ENCODE measurements around the gene VAMP8.
A peak's percentile ranks its signal among the peaks of the same experiment; 100 is the strongest.
"Not testable (repeated sequence)": the region's sequence is repeated elsewhere in the genome, so short reads cannot be mapped to it uniquely, and the experiment has no call there.

The VAMP8 gene

DNA sequence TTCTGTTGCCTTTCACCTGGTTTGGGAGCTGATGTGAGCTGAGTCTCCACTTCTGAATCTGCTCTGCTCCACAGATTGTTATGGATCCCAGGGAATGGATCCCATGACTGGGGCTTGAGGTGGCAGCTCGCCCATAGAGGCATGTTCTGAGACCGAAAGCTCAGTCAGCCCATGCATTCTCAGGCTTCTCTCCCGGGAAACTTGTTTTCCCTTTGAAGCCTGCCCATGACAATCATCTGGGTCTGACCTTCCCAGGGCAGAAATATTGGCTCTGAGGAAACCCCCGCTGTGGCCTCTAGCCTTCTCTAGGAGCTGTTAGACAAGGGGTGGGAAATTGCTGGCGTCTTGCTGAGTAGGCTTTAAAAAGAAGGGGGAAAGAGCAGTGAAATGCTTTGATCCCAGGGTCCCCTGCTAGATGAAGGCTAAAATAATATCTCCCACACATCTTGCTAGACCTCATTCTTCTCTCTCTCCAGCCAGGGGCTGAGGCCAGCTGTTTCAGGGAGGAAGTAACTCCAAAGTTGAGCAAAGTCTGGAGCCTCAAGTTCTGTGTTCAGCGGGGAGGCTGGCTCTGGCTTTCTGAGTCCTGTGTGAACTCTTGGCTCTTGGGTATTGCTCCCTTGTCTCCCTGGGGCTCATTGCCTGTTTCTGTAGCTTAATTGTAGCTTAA is 2.0 kb downstream of the VAMP8 start:
- DNase-seq (ENCODE audit: low read depth in 2 of 2), result no peak

DNA sequence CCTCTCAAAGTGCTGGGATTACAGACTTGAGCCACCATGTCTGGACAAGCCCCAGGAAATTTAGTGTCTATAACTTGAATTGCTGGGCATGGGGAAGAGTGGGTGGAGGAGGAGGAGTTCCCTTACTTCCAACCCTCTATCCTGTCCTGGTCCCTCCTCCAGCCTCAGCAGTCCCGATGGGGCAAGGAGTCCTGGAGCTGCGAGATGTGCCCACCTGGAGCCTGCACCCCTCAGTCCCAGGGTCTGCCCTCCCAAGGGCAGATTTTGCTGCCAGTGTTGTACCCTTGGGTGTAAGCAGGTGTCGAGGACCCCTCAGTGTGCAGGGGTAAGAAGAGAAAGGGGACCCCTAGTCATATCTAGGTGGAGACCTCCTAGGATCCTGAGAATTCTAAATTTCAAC is 2.8 kb downstream of the VAMP8 start:
- DNase-seq (ENCODE audit: low read depth in 2 of 2), result no peak

DNA sequence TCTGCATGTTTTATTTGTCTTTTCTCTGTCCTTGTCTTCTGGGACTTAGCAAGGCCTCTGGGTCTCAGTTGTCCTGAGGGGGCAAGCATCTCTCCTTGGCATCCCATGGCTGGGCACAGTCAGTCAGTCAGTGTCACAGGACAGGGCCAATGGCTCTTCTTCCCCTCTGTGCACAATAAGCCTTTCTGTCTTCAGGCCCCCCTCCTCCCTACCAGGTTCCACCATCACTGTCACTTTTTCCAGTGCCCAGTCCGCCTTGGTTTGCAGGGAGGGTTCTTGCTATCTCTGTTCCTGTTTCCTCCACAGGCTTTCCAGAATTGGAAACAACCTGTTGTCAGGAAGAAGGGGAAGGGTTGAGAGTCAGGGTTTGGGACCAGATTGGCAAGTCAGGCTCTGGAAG is 5.1 kb downstream of the VAMP8 start:
- DNase-seq (ENCODE audit: low read depth in 2 of 2), result no peak

DNA sequence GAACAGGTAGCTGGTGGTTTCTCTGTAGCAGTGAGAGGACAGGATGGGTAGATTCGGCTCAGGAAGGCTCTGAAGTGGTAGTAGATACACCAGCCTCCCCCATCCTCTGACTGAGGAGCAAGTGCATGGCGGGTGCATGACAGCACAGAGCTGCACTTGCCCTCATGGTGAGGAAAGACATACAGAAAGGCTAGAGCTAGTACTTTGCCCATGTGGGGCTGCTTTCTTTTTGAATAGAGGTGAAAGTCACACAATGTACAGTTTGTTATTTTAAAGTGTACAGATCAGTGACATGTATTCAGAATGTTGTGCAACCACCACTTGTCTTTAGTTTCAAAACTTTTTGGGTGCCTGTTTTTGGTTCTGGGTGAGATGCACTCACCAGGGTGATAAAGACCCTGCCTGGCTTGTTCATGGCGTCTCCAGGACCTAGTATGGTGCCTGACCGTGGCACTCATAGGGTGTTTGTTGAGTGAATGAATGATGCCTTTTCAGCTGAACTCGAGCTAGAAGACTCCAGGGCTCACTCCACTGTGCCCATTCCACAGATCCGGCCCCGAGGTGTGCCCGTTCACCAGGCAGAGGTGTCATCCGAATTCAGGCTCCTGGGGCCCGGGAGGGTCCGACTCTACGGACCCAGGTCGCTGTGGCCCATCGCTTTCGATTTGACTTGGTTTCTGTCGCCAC is 6.4 kb downstream of the VAMP8 start:
- DNase-seq (ENCODE audit: low read depth in 2 of 2), result no peak

DNA sequence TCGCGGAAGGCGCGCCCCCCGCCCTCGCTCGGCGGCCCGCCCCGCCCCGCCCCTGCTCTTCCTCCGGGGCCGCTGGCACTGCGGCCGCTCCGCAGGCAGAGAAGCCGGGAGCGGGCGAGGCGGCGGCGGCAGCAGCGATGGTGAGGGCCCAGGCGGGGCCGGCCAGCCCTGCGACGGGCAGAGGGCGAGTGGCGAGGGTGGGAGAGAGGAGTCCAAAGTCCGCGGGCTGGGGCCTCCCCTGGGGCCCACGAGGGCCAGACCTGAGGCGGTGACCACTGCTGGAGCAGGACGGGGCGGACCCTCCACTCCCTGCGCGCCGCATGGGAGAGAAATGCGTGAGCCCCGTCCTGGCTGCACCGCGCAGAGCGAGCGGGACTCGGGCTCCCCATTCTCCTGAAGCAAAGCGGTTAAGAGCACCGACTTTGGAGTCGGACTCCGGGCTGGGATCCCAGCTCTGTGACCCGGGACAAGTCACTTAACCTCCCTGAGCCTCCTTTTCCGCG is 7.0 kb downstream of the VAMP8 start, which contains the start of gene VAMP5:
TSS of gene VAMP5 (plus strand) at position 78 of the 503 bp plus-strand sequence. CDS start at position 138, 60 bp downstream.
- DNase-seq (ENCODE audit: low read depth in 2 of 2), result no peak

DNA sequence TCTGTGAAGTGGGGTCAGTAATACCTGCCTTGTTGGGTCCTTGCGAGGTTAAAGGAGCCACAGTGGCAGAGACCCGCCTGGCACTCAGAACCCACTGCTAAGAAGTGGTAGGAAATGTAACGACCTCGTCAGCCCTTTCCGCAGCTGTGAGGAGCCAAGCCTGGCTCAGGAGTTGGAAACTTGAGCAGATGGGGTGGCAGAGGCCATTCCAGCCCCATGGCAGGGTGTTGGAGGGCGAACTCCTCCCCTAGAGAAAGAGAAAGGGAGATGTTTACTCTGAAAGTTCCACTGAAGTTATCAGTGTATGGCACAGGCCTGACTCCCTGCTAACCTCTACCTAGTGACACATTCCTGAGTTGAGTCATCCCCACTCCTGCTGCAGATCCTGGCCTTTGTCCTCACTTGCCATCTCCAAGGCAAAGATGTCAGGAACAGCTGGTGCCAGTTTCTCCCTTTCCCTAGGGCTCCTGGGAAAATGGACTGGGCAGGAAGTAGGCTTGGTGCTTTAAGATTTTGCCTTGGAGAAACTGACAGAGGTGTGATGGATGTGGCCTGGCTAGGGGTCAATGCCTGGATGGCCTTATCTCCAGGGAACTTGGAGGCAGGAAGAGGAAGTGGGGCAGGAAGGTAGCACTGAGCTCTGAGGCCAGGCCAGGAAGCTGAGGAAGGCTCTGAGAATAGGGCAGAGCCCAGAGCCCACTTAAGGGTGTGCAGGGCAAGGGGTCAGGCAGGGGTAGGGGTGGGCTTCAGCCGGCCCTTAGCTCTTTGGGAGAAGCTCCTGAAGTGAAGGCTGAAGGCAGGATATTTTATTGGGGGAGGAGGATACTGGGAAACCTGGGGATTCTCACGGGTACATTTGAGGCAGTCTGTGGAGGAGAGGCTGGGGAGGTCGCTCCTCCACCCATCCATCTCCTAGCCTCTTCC is 7.7 kb downstream of the VAMP8 start:
- no peak for DNase-seq (ENCODE audit: low read depth in 2 of 2)

DNA sequence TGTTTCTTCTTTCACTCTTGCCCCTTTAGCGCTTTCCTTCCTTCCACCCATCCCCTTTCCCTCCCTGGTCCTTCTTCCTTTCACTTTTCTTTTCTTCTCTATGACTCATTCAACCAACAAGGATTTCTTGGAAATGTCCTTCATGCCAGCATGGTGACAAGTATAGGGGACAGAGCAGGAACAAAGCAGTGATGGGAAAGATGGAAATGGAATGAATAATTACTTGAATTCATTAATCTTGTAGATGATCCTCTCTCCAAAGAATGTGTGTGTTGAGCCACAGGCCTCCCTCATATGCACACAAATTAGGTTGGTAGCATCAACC is 8.4 kb downstream of the VAMP8 start:
- no peak for DNase-seq (ENCODE audit: low read depth in 2 of 2)

DNA sequence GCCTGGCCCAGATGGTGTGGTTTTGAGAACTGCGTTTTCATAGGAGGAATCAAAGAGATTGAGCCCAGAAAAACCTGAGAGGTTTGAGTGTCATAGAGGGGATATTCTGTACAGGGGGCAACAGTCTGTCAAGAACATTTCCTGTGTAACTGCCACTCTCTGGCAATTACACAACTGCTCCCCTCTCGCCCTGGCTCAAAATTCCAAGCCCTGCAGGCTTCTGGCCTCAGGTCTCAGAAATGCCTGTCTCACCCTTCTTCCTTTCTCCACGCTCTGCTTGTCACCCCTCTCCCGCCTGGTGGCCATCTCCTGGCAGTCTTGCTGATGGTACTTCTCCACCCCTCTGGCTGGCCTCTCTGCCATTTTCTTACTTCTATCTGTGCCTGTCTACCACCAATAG is 10.8 kb downstream of the VAMP8 start:
- no peak for DNase-seq (ENCODE audit: low read depth in 2 of 2)

DNA sequence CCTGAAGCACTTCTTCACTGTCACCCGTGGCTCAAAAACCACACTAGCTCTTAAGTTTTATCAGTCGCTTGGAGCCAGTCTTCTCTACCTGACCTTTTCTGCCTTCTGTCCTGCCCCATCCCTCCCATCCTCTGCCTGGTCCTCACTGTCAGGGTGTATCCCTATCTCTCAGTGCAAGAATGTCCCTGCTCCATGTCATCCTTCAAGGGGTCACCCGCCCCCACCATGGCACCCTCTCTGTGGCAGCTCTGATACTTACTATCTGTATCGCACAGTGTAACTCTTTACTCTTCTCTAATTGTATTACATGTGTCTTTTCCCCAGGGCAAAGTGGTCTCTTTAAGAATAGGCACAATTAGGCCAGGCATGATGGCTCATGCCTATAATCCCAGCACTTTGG is 11.3 kb downstream of the VAMP8 start:
- no peak for DNase-seq (ENCODE audit: low read depth in 2 of 2)

DNA sequence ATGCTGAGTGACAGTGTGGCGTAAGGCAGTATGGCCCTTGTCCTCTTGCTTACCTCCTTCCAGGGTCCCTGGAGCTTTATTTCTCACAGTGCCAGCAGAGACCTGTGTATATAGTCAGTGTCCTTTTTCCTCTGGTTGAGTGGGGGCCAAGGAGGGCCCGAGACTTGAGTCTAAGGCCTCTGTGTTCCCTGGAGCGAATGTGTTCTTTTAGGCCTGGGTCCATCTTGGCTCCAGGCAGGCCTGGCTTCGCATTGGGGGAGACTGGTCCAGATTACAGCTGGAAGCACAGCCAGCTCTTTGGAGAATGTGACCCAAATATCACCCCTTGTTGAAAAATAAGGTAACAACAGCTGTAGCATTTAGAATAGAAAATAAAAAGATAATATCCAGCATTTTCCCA is 11.8 kb downstream of the VAMP8 start:
- DNase-seq (ENCODE audit: low read depth in 2 of 2), result no peak

DNA sequence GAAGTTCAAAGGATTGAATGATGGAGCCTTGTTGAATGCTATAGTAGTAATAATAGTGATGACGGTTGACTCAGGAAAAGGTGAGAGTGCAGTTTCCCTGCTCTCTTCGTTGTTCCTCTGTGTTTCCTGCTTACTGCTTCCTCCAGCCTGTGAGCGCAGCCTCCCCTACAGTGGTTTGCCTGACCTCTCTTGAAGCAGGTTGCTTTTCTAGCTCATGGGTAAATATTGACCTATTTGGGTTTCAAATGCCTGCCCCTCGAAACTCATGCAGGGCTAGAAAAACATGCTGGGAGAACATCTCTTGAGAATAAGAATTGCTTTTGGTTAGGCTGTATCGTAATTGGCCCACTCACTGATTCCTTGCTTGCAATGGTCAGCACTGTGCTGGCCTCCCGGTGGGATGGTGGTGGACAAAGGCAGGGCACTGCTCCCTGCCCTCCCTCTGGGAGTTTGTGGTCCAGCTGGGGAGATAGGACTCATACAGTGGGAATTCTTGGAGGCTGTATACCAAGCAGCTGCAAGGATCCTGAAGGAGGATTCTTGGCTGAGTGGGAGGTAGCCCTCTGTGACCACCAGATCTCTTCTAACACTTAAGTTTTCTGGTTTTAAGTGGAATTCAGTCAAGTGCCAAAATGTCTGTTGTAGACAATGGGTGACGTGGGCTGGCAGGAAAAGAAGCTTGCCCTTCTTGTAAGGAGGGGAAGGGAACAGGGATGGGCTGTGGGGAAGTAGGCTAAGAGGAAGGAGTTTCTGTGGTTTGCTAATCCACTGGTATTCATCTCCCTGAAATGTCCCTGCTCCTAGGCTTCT is 12.8 kb downstream of the VAMP8 start:
- no peak for DNase-seq (ENCODE audit: low read depth in 2 of 2)

DNA sequence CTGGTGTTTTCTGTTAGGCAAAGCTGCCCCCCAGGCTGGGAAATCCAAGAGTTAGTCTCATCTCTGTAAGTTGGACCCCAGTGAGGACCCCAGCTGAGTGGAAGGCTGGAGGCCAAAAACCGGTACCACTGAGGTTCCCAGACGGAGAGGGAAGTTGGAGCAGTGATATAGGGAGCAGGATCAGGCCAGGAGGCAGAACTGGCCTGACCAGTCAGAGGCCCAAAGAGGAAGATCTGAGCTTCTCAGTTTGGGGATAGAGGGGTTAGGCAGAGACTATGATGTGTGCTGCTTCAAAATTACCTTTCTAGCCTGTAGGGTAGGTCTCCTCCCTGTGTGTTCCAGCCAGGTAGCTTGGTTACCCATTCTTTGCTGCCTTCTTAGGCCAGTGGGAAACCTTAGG is 13.6 kb downstream of the VAMP8 start:
- DNase-seq (ENCODE audit: low read depth in 2 of 2), result no peak

DNA sequence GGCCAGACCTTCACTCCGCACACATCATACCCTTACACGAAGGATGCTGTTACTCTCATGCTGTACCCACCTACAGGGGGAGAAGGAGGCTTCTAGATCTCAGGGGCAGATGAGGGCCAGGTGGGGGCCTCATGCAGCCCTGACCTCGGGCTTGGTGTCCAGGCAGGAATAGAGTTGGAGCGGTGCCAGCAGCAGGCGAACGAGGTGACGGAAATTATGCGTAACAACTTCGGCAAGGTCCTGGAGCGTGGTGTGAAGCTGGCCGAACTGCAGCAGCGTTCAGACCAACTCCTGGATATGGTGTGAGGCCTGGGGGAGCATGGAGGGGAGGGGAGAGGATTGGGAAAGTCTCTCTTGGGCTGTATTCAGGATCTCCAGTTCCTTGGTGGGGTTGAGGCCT is 14.2 kb downstream of the VAMP8 start:
- no peak for DNase-seq (ENCODE audit: low read depth in 2 of 2)

DNA sequence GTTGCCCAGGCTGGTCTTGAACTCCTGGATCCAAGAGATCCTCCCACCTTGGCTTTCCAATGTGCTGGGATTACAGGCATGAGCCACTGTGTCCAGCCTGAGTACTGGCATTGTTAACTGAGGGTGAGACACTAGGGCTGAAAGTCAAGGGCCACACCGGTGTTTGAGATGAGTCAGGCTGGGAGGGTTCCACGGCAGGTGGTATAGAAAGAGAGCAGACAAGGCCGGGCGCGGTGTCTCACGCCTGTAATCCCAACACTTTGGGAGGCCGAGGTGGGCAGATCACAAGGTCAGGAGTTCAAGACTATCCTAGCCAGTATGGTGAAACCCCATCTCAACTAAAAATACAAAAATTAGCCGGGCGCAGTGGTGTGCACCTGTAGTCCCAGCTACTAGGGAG is 14.9 kb downstream of the VAMP8 start:
- DNase-seq (ENCODE audit: low read depth in 2 of 2), result not testable (repeated sequence)

DNA sequence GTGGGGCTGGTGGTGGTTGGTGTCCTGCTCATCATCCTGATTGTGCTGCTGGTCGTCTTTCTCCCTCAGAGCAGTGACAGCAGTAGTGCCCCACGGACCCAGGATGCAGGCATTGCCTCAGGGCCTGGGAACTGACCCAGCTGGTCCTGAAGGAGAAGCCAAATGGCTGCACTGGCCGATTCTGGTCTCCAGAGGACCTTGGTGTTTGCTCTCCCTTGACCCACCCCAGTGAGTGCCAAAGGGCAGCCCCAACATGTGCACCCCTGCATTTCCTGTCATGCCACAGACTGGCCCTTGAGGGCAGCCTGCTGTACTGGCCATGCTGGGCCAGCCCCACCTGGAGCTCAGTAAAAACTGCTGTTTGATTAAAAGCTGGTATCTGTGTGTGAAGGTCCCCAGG is 15.6 kb downstream of the VAMP8 start:
- DNase-seq (ENCODE audit: low read depth in 2 of 2), result no peak

DNA sequence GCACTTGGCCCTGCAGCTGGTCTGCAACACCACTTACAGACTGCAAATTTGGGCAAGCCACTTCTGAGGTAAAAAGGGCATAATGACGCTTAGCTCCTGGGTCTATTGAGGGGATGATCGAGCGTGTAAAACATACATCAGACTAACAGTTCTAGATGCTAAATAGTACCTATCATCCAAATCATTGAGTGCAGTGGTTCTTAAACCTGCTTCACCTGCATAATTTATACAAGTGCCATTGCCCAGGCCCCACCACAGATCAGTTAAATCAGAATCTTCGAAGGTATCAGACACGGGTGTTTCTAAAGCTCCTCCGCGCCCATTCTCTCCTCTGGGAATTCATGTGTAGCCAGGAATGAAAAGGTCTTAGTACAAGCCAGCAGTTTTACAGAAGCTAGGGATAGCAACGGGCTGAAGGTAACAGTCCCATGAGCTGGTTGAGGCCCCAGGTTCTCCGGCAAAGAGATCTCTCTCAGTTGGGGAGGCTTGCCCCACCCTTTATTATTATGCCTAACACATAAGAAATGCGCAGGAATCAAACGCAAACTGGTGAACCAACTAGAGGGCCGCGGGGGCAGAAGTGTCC is 17.4 kb downstream of the VAMP8 start:
- no peak for DNase-seq (ENCODE audit: low read depth in 2 of 2)

DNA sequence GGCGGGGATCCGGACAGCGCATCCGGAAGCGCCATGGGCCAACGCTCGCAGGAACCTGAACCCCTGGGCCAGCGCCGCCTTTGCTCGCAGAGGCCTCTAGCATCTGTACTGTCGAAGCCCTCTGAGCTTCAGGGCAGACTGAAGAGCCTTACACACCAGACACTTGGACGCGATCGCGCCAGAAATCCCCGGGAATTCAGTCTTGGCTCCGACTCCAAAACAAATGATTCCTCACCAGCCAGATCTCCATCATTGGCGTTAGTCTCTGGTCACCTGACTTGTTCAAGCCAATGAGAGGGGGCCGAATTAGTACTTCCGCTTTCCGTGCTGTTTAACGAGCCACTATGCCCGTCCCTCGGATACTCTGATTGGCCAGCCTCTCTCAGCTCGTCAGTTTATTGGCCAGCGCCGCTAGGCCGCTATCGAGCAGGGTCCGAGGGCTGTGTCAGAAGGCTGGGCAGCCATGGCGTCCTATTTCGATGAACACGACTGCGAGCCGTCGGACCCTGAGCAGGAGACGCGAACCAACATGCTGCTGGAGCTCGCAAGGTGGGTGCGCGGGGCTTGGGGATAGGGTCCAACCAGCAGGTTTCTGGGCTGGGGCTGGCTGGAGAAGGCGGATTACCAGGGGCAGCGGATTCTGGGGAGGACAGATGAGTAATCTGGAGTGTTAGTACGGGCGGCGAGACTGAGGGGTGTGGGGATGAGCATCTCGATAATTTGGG is 18.1 kb downstream of the VAMP8 start, which contains the start of gene RNF181:
TSS of gene RNF181 (plus strand) at position 445 of the 725 bp plus-strand sequence. CDS start at position 464, 19 bp downstream.
- peak; percentile 81 to 89 for DNase-seq (ENCODE audit: low read depth in 2 of 2)

DNA sequence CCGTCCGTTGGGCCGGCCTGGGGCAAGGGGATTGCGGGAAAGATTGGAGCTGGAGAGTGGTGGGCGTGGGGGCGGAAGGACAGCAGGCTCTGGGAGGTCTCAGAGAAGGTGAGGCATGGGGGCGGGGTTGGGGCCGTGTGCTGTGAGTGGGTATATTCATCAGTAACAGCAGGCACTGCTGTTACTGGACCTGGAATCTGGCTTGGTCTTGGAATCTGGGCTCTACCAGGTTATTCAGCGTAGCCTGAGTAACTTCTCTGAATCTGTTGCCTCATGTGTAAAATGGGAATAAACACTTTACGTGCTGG is 18.6 kb downstream of the VAMP8 start:
- DNase-seq (ENCODE audit: low read depth in 2 of 2), result no peak

DNA sequence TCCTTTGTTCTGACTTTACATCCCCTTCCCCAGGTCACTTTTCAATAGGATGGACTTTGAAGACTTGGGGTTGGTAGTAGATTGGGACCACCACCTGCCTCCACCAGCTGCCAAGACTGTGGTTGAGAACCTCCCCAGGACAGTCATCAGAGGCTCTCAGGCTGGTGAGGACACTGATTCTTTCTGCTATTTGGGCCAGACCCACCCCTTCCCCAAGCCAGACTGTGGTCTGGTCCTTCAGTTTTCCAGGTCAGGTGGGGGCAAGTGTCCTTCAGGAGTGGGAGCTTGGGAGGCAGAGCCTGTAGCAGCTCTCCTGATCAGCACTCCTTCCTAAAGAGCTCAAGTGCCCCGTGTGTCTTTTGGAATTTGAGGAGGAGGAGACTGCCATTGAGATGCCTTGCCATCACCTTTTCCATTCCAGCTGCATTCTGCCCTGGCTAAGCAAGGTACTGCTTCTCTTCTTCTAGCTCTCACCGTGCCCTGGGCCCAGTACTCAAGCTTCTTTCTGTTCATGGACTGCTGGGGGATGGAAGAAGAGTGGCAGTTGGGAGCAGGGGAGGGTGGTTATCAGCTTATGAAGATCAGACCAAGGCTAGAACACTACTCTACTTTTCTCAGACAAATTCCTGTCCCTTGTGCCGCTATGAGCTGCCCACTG is 19.2 kb downstream of the VAMP8 start:
- no peak for DNase-seq (ENCODE audit: low read depth in 2 of 2)

DNA sequence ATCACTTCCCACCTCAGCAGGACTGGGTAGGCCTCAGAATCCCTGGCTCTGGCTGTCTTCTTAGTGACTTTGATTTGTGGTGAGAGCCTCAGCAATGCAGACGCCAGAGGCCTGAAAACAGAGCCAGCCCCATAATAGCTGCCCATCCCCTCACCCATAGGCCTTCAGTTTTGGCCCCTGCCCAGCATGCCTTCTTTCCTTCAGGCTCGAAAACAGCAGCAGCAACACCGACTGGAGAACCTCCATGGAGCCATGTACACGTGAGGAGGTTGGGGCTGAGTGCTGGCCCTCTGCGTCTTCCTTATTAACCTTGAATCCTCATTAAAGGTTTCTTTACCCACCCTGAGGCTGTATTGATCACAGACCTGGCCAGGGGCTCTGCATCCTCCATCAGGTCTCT is 19.9 kb downstream of the VAMP8 start:
- no peak for DNase-seq (ENCODE audit: low read depth in 2 of 2)

Measured in stimulated activated CD4-positive, alpha-beta T cell treated with anti-CD3 and anti-CD28 coated beads, Interleukin-4, amount 100 ng/mL, for 48 hours (primary cell).